Activated CD4-positive, alpha-beta T cell treated with anti-CD3 and anti-CD28 coated beads, Interleukin-2, amount 50 U/mL, for 4 hours (primary cell): ENCODE results near the gene TFEB.

Source experiments
- DNase-seq, 2 experiments: peaks; one replicate each; pipeline ENCODE4 v3.0.0-alpha.2; 2020

TFEB gene

GRCh38 chr6:41648070-41648585 is 87.3 kb downstream of the TFEB start:
- no peak for DNase-seq

- DNase-seq, result no peak
These were observed 88.3 kb downstream of the TFEB start for GRCh38 chr6:41647061-41647511.

- no peak for DNase-seq
These were observed 89.2 kb downstream of the TFEB start for GRCh38 chr6:41646026-41646795.

- no peak for DNase-seq
These were observed 90.3 kb downstream of the TFEB start for GRCh38 chr6:41645007-41645618.

GRCh38 chr6:41644297-41644879 is 91.0 kb downstream of the TFEB start:
- no peak for DNase-seq

GRCh38 chr6:41643899-41644269 is 91.5 kb downstream of the TFEB start:
- DNase-seq, result no peak

- no peak for DNase-seq
These were observed 92.2 kb downstream of the TFEB start for GRCh38 chr6:41642960-41643898.

GRCh38 chr6:41642090-41642959 is 93.1 kb downstream of the TFEB start:
- DNase-seq, result no peak

GRCh38 chr6:41641352-41641925 is 94.0 kb downstream of the TFEB start:
- DNase-seq, result no peak

GRCh38 chr6:41640426-41640825 is 95.0 kb downstream of the TFEB start:
- no peak for DNase-seq

- no peak for DNase-seq
These were observed 95.5 kb downstream of the TFEB start for GRCh38 chr6:41639809-41640371.

- no peak for DNase-seq
These were observed 96.2 kb downstream of the TFEB start for GRCh38 chr6:41638935-41639808.

GRCh38 chr6:41638002-41638934 is 97.1 kb downstream of the TFEB start, which contains the start of gene MDFI:
MDFI (plus strand) TSS chr6:41638468; CDS start chr6:41638750, 282 bp downstream.
- DNase-seq, result no peak

- no peak for DNase-seq
These were observed 98.0 kb downstream of the TFEB start for GRCh38 chr6:41637194-41638001.

GRCh38 chr6:41636833-41637193 is 98.6 kb downstream of the TFEB start:
- no peak for DNase-seq

GRCh38 chr6:41635365-41635764 is 100.0 kb downstream of the TFEB start:
- DNase-seq, result no peak

GRCh38 chr6:41634657-41635056 is 100.8 kb downstream of the TFEB start:
- no peak for DNase-seq
